ENCODE measurements around the gene CBFA2T2. TPM values are rescaled to one million over a fixed set of nuclear protein-coding genes. Genes with fewer than 3 reads are reported as not detected.

CBFA2T2 gene
- polyA plus RNA-seq, 1 donor (not counting 4 experiments of a cell fraction or from before 2014, with no cell fraction given) = 6.8 TPM

- Histone ChIP-seq H3K9me1 (ENCODE audit: control insufficient read depth, extremely low read depth, insufficient read depth, low read length) (no peaks in the 10 kb centered on the region), H3K79me2 (ENCODE audit: control insufficient read depth, insufficient read depth, low read length) (peaks cover 6% of the 10 kb centered on the region), H3K9ac (ENCODE audit: control insufficient read depth, extremely low read depth, insufficient read depth, low read length) (no peak overlapping the region), H3K4me2 (ENCODE audit: control insufficient read depth, extremely low read depth, insufficient read depth, low read depth, low read length) (no peak overlapping the region), H3K27ac (ENCODE audit: control insufficient read depth, insufficient read depth, low read length) (no peak overlapping the region), H2AFZ (ENCODE audit: control insufficient read depth, low read length) (no peak overlapping the region), H3K9me3 (ENCODE audit: control insufficient read depth, low read depth, low read length) (no peaks in the 10 kb centered on the region), H3K27me3 (ENCODE audit: control insufficient read depth, extremely low read depth, insufficient read depth, low read length) (no peaks in the 10 kb centered on the region), H4K20me1 (ENCODE audit: control insufficient read depth, extremely low read depth, insufficient read depth, low read length) (no peaks in the 10 kb centered on the region), H3K36me3 (ENCODE audit: control insufficient read depth in 2 of 2, extremely low read depth in 1 of 2, insufficient read depth in 2 of 2, low read length in 2 of 2) (no peaks in the 10 kb centered on the region), H3K4me3 (ENCODE audit: control insufficient read depth in 2 of 3, extremely low read depth in 1 of 3, insufficient read depth in 2 of 3, low read depth in 1 of 3, low read length in 3 of 3) (no peak overlapping the region), H3K4me1 (ENCODE audit: control insufficient read depth, extremely low read depth, insufficient read depth, low read length) (peaks cover 10% of the 10 kb centered on the region)
- DNase-seq (ENCODE audit: low read depth, low spot score) = no peak
- FAIRE-seq = no peak
- TF ChIP-seq EZH2 (IDR thresholded peaks at IDR 0.05; ENCODE audit: low read length) = no peak
- no peak for TF ChIP-seq CTCF (optimal IDR thresholded peaks at IDR 0.05 in 1 of 3, IDR thresholded peaks at IDR 0.05 in 1 of 3, conservative IDR thresholded peaks at IDR 0.05 in 1 of 3; ENCODE audit: extremely low read depth in 1 of 3, insufficient read depth in 2 of 3, low read length in 3 of 3)
- dilution Hi-C loops (cut with MboI; ENCODE audit: extremely low pct_ligation_motif_present, low sequenced_read_pairs) = no loop called here
These were observed 200.1 kb downstream of the CBFA2T2 start for GRCh38 chr20:33689973-33690372.

- H3K4me2 ChIP-seq (ENCODE audit: control insufficient read depth, extremely low read depth, insufficient read depth, low read depth, low read length) = no peak overlapping the region
- no peaks in the 10 kb centered on the region for H3K9me3 ChIP-seq (ENCODE audit: control insufficient read depth, low read depth, low read length)
- H3K27ac ChIP-seq (ENCODE audit: control insufficient read depth, insufficient read depth, low read length) = no peak overlapping the region
- FAIRE-seq = no peak
- no peak overlapping the region for H3K9ac ChIP-seq (ENCODE audit: control insufficient read depth, extremely low read depth, insufficient read depth, low read length)
- H4K20me1 ChIP-seq (ENCODE audit: control insufficient read depth, extremely low read depth, insufficient read depth, low read length) = no peaks in the 10 kb centered on the region
- no peaks in the 10 kb centered on the region for H3K27me3 ChIP-seq (ENCODE audit: control insufficient read depth, extremely low read depth, insufficient read depth, low read length)
- H3K4me1 ChIP-seq (ENCODE audit: control insufficient read depth, extremely low read depth, insufficient read depth, low read length) = no peaks in the 10 kb centered on the region
- dilution Hi-C loops (cut with MboI; ENCODE audit: extremely low pct_ligation_motif_present, low sequenced_read_pairs) = no loop called here
- no peaks in the 10 kb centered on the region for H3K79me2 ChIP-seq (ENCODE audit: control insufficient read depth, insufficient read depth, low read length)
- no peak overlapping the region for H2AFZ ChIP-seq (ENCODE audit: control insufficient read depth, low read length)
- no peak for DNase-seq (ENCODE audit: low read depth, low spot score)
- H3K4me3 ChIP-seq (ENCODE audit: control insufficient read depth in 2 of 3, extremely low read depth in 1 of 3, insufficient read depth in 2 of 3, low read depth in 1 of 3, low read length in 3 of 3) = no peak overlapping the region
- TF ChIP-seq EZH2 (IDR thresholded peaks at IDR 0.05; ENCODE audit: low read length) = no peak
- no peak for TF ChIP-seq CTCF (optimal IDR thresholded peaks at IDR 0.05 in 1 of 3, IDR thresholded peaks at IDR 0.05 in 1 of 3, conservative IDR thresholded peaks at IDR 0.05 in 1 of 3; ENCODE audit: extremely low read depth in 1 of 3, insufficient read depth in 2 of 3, low read length in 3 of 3)
- H3K36me3 ChIP-seq (ENCODE audit: control insufficient read depth in 2 of 2, extremely low read depth in 1 of 2, insufficient read depth in 2 of 2, low read length in 2 of 2) = no peaks in the 10 kb centered on the region
- no peaks in the 10 kb centered on the region for H3K9me1 ChIP-seq (ENCODE audit: control insufficient read depth, extremely low read depth, insufficient read depth, low read length)
These were observed 203.4 kb downstream of the CBFA2T2 start for GRCh38 chr20:33693289-33693688.

Data from keratinocyte (primary cell).